GOT3 (cell line): ENCODE measurements around the gene LARP4.
"Not testable (repeated sequence)": the region's sequence is repeated elsewhere in the genome, so short reads cannot be mapped to it uniquely, and the experiment has no call there.

Source experiments
- DNase-seq: peaks from one replicate; lab custom pipeline; 2025; ENCODE audit warnings: mixed read lengths; lab: John Stamatoyannopoulos, UW

LARP4 gene

GRCh38 chr12:50401500-50402081 is 906 bp downstream of the LARP4 start:
- no peak for DNase-seq

- no peak for DNase-seq
Observed at GRCh38 chr12:50402264-50403000, 1.7 kb downstream of the LARP4 start.

GRCh38 chr12:50403001-50403440 is 2.3 kb downstream of the LARP4 start:
- DNase-seq, result no peak

GRCh38 chr12:50404307-50404706 is 3.6 kb downstream of the LARP4 start:
- no peak for DNase-seq

GRCh38 chr12:50411051-50411660 is 10.5 kb downstream of the LARP4 start:
- DNase-seq, result no peak

- DNase-seq, result no peak
Observed at GRCh38 chr12:50415899-50416479, 15.3 kb downstream of the LARP4 start.

GRCh38 chr12:50419112-50419909 is 18.6 kb downstream of the LARP4 start:
- DNase-seq, result no peak

GRCh38 chr12:50422855-50423254 is 22.2 kb downstream of the LARP4 start:
- DNase-seq, result not testable (repeated sequence)

- DNase-seq, result not testable (repeated sequence)
Observed at GRCh38 chr12:50423342-50423741, 22.7 kb downstream of the LARP4 start.

GRCh38 chr12:50425589-50426258 is 25.0 kb downstream of the LARP4 start:
- DNase-seq, result no peak

GRCh38 chr12:50431656-50432055 is 31.0 kb downstream of the LARP4 start:
- not testable (repeated sequence) for DNase-seq

GRCh38 chr12:50440288-50440687 is 39.6 kb downstream of the LARP4 start:
- no peak for DNase-seq

- no peak for DNase-seq
Observed at GRCh38 chr12:50441763-50442162, 41.1 kb downstream of the LARP4 start.

GRCh38 chr12:50442178-50442908 is 41.7 kb downstream of the LARP4 start:
- no peak for DNase-seq

GRCh38 chr12:50449671-50450070 is 49.0 kb downstream of the LARP4 start:
- not testable (repeated sequence) for DNase-seq

GRCh38 chr12:50452795-50453194 is 52.1 kb downstream of the LARP4 start:
- no peak for DNase-seq

GRCh38 chr12:50453872-50454271 is 53.2 kb downstream of the LARP4 start:
- no peak for DNase-seq

GRCh38 chr12:50458606-50459005 is 57.9 kb downstream of the LARP4 start:
- DNase-seq, result no peak

- no peak for DNase-seq
Observed at GRCh38 chr12:50467439-50467838, 66.8 kb downstream of the LARP4 start.

- DNase-seq, result no peak
Observed at GRCh38 chr12:50477241-50477832, 76.7 kb downstream of the LARP4 start.
